ENCODE measurements around the gene ID4.

Gene ID4, protein sequence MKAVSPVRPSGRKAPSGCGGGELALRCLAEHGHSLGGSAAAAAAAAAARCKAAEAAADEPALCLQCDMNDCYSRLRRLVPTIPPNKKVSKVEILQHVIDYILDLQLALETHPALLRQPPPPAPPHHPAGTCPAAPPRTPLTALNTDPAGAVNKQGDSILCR

DNA sequence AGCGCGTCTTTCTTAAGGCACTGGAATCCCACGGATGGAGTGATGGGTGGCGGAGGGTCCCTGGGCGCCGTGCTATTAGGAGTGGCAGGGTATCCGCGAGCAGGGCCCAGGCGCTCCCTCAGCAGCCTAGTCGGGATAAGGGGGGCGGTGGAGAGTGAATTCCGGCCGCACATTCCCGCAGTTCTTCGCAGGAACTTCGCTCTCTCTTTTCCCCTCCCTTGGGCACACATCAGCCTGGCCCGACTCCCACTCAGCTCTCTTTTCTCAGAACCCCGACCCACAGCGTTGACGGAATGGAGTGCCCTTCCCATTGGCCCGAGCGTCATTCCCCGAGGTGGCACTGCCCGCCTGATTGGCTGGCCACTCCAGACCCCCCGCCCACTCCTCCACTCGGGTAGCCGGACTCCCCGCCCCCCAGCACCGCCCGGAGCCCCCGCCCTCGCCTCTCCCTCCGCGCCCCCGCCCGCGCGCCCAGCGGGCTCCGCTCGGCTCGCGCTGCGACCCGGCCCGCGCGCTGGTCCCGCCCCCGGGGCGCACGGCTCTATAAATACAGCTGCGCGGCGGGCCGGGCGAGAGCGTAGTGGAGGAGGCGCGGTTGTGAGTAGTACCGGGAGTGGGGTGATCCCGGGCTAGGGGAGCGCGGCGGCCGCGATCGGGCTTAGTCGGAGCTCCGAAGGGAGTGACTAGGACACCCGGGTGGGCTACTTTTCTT lies at the start of gene ID4:
TSS of gene ID4 (plus strand) at position 572 of the 712 bp plus-strand sequence. CDS start 385 bp downstream, outside the sequence.
- ChIA-PET POLR2A (ENCODE audit: low non-redundant PET) (no interaction called here), CTCF (no interaction called here)
- H3K27ac ChIP-seq: no peak within 1 kb of the TSS
- TF ChIP-seq, protein P1, sequence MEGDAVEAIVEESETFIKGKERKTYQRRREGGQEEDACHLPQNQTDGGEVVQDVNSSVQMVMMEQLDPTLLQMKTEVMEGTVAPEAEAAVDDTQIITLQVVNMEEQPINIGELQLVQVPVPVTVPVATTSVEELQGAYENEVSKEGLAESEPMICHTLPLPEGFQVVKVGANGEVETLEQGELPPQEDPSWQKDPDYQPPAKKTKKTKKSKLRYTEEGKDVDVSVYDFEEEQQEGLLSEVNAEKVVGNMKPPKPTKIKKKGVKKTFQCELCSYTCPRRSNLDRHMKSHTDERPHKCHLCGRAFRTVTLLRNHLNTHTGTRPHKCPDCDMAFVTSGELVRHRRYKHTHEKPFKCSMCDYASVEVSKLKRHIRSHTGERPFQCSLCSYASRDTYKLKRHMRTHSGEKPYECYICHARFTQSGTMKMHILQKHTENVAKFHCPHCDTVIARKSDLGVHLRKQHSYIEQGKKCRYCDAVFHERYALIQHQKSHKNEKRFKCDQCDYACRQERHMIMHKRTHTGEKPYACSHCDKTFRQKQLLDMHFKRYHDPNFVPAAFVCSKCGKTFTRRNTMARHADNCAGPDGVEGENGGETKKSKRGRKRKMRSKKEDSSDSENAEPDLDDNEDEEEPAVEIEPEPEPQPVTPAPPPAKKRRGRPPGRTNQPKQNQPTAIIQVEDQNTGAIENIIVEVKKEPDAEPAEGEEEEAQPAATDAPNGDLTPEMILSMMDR (conservative IDR thresholded peaks at IDR 0.05; ENCODE audit: low read depth): no peak
- no peak for DNase-seq (ENCODE audit: low spot score)

DNA sequence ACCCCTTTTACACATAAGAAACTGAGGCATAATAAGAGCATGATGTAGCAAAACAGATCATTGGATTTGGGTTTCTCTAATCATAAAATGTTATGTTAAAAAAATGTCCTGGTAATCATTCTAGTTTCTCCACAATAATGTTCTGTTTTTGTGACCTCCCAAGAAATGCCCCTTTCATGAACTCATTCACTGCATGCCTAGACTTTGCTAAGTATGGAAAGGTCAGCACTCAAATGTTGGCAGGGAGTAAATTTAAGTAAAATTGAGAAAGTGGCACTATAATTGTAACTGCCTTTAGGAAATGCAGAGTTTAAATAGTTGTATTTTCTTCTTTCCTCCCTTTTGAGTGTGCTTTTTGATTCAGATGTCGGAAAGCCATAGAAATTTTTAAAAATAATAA lies 48.5 kb upstream of the ID4 start:
- TF ChIP-seq, protein P1 (conservative IDR thresholded peaks at IDR 0.05; ENCODE audit: low read depth): no peak
- H3K27ac ChIP-seq: no peak overlapping the region
- POLR2A ChIA-PET (ENCODE audit: low non-redundant PET): no interaction called here
- CTCF ChIA-PET: no interaction called here
- DNase-seq (ENCODE audit: low spot score): no peak

DNA sequence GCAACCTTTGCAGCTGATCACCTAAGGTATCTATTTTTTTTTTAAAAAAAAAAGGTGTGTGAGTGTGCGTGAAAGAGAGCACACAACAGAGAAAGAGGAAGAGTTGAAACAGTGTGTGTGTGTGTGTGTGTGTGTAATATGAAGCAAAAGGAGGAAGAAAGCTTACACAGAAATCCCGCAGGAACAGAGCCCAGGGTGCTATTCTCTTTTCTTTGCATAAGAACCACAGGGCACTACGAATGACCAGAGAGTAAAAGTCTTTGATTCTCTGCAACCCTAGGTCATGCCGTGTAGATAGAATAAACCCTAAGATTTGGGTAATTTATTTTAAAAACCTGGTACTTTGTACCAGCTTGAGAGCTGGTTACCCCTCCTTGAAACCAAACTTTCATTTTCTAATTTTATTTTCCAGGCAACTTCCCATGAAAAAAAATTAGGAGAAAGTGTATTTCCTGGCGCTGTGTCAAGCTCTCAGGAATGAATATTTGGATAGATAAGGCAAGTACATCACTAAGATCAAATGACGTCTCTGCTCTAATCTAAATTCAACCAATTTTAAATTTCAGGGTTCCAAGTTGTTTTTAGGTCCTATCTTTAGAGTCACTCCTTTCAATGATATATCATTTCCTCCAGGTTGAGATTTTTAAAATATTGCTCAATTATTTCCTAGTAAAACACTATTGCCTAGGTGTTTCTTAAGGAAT lies 47.9 kb upstream of the ID4 start:
- no peak overlapping the region for H3K27ac ChIP-seq
- TF ChIP-seq, protein P1 (conservative IDR thresholded peaks at IDR 0.05; ENCODE audit: low read depth): no peak
- no peak for DNase-seq (ENCODE audit: low spot score)
- ChIA-PET CTCF (no interaction called here), POLR2A (ENCODE audit: low non-redundant PET) (no interaction called here)

DNA sequence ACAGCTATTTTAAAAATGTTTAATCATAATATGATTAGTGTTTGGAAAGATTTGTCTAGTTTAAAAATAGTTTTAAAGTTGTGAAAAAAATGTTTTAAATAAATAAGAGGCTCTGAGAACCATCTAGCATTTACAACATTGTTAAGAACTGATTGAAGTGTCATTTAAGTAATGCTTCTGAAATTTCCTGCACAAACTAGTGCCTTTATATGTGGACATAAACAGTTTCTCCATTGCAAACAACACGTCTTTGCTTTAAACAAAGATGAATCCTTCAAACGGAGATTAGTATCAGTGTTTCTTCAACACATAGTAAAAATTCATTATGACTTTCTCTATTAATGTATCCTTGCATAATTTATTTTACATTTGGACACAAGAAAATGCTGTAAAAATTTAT lies 45.9 kb upstream of the ID4 start:
- DNase-seq (ENCODE audit: low spot score): no peak
- no peak overlapping the region for H3K27ac ChIP-seq
- TF ChIP-seq, protein P1 (conservative IDR thresholded peaks at IDR 0.05; ENCODE audit: low read depth): no peak
- ChIA-PET CTCF (no interaction called here), POLR2A (ENCODE audit: low non-redundant PET) (no interaction called here)

DNA sequence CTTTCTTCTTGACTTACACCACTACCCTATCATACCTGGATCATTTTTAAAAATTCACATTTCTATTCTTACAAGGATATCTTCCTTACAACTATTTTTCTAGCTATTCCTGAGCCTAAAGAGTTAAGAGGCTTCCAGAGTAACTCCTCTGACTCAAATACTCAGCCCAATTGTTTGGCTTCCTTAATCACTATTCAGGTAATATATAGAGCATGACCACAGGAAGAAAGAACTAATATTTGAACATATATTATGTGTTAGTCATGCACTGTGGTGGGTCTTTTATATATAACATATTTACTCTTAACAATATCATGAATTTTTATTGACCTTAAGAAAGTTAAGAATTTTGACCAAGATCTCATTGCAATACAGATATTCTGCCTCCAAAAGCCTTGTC lies 42.0 kb upstream of the ID4 start:
- no peak overlapping the region for H3K27ac ChIP-seq
- TF ChIP-seq, protein P1 (conservative IDR thresholded peaks at IDR 0.05; ENCODE audit: low read depth): no peak
- ChIA-PET POLR2A (ENCODE audit: low non-redundant PET) (no interaction called here), CTCF (no interaction called here)
- DNase-seq (ENCODE audit: low spot score): no peak

DNA sequence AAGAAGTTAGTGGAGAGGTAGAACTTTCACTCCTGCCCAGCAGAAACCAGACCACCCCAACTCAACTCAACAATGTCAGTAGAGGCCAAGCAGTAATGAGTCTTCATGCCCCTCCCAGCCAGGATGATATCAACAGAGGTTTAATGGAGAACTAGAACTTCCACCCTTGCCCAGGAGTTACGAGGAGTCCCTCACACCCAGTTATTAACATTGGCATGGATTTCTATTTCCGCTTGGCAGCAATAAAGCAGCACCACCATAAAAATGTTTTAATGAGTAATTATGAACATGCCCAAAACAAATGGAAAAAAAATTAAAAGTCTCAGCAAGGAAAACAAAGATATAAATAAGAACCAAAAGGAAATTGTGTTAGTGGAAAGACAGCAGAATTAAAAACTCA lies 40.7 kb upstream of the ID4 start:
- DNase-seq (ENCODE audit: low spot score): no peak
- POLR2A ChIA-PET (ENCODE audit: low non-redundant PET): no interaction called here
- TF ChIP-seq, protein P1 (conservative IDR thresholded peaks at IDR 0.05; ENCODE audit: low read depth): no peak
- H3K27ac ChIP-seq: no peak overlapping the region
- CTCF ChIA-PET: no interaction called here
